ENCODE measurements around the gene AKT3. TPM values are rescaled to one million over a fixed set of nuclear protein-coding genes. Genes with fewer than 3 reads are reported as not detected.
"Not testable (repeated sequence)": the region's sequence is repeated elsewhere in the genome, so short reads cannot be mapped to it uniquely, and the experiment has no call there.

AKT3 gene
- polyA plus RNA-seq, 1 donor (not counting 4 experiments of a cell fraction or from before 2014, with no cell fraction given) = 2.9 TPM

GRCh38 chr1:243657793-243658192 lies 192.2 kb downstream of the AKT3 start:
- Histone ChIP-seq H3K79me2 (ENCODE audit: control insufficient read depth, insufficient read depth, low read length) (no peaks in the 10 kb centered on the region), H4K20me1 (ENCODE audit: control insufficient read depth, extremely low read depth, insufficient read depth, low read length) (no peaks in the 10 kb centered on the region), H3K36me3 (ENCODE audit: control insufficient read depth in 2 of 2, extremely low read depth in 1 of 2, insufficient read depth in 2 of 2, low read length in 2 of 2) (no peaks in the 10 kb centered on the region), H3K4me3 (ENCODE audit: control insufficient read depth in 2 of 3, extremely low read depth in 1 of 3, insufficient read depth in 2 of 3, low read depth in 1 of 3, low read length in 3 of 3) (no peak overlapping the region), H3K4me1 (ENCODE audit: control insufficient read depth, extremely low read depth, insufficient read depth, low read length) (no peaks in the 10 kb centered on the region), H3K9me1 (ENCODE audit: control insufficient read depth, extremely low read depth, insufficient read depth, low read length) (no peaks in the 10 kb centered on the region), H3K27me3 (ENCODE audit: control insufficient read depth, extremely low read depth, insufficient read depth, low read length) (no peaks in the 10 kb centered on the region), H3K27ac (ENCODE audit: control insufficient read depth, insufficient read depth, low read length) (no peak overlapping the region), H3K9me3 (ENCODE audit: control insufficient read depth, low read depth, low read length) (no peaks in the 10 kb centered on the region), H2AFZ (ENCODE audit: control insufficient read depth, low read length) (peak overlapping the region; percentile 5), H3K9ac (ENCODE audit: control insufficient read depth, extremely low read depth, insufficient read depth, low read length) (no peak overlapping the region), H3K4me2 (ENCODE audit: control insufficient read depth, extremely low read depth, insufficient read depth, low read depth, low read length) (no peak overlapping the region)
- no peak for FAIRE-seq
- dilution Hi-C loops (cut with MboI; ENCODE audit: extremely low pct_ligation_motif_present, low sequenced_read_pairs) = no loop called here
- TF ChIP-seq, protein P1, sequence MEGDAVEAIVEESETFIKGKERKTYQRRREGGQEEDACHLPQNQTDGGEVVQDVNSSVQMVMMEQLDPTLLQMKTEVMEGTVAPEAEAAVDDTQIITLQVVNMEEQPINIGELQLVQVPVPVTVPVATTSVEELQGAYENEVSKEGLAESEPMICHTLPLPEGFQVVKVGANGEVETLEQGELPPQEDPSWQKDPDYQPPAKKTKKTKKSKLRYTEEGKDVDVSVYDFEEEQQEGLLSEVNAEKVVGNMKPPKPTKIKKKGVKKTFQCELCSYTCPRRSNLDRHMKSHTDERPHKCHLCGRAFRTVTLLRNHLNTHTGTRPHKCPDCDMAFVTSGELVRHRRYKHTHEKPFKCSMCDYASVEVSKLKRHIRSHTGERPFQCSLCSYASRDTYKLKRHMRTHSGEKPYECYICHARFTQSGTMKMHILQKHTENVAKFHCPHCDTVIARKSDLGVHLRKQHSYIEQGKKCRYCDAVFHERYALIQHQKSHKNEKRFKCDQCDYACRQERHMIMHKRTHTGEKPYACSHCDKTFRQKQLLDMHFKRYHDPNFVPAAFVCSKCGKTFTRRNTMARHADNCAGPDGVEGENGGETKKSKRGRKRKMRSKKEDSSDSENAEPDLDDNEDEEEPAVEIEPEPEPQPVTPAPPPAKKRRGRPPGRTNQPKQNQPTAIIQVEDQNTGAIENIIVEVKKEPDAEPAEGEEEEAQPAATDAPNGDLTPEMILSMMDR (optimal IDR thresholded peaks at IDR 0.05 in 1 of 3, IDR thresholded peaks at IDR 0.05 in 1 of 3, conservative IDR thresholded peaks at IDR 0.05 in 1 of 3; ENCODE audit: extremely low read depth in 1 of 3, insufficient read depth in 2 of 3, low read length in 3 of 3) = no peak
- no peak for TF ChIP-seq EZH2 (IDR thresholded peaks at IDR 0.05; ENCODE audit: low read length)
- DNase-seq (ENCODE audit: low read depth, low spot score) = no peak

- H3K9me1 ChIP-seq (ENCODE audit: control insufficient read depth, extremely low read depth, insufficient read depth, low read length); H3K4me2 ChIP-seq (ENCODE audit: control insufficient read depth, extremely low read depth, insufficient read depth, low read depth, low read length); H4K20me1 ChIP-seq (ENCODE audit: control insufficient read depth, extremely low read depth, insufficient read depth, low read length); H2AFZ ChIP-seq (ENCODE audit: control insufficient read depth, low read length); H3K36me3 ChIP-seq (ENCODE audit: control insufficient read depth in 2 of 2, extremely low read depth in 1 of 2, insufficient read depth in 2 of 2, low read length in 2 of 2); H3K4me1 ChIP-seq (ENCODE audit: control insufficient read depth, extremely low read depth, insufficient read depth, low read length); H3K27ac ChIP-seq (ENCODE audit: control insufficient read depth, insufficient read depth, low read length); H3K4me3 ChIP-seq (ENCODE audit: control insufficient read depth in 2 of 3, extremely low read depth in 1 of 3, insufficient read depth in 2 of 3, low read depth in 1 of 3, low read length in 3 of 3); H3K9ac ChIP-seq (ENCODE audit: control insufficient read depth, extremely low read depth, insufficient read depth, low read length); H3K27me3 ChIP-seq (ENCODE audit: control insufficient read depth, extremely low read depth, insufficient read depth, low read length); H3K79me2 ChIP-seq (ENCODE audit: control insufficient read depth, insufficient read depth, low read length); dilution Hi-C loops (cut with MboI; ENCODE audit: extremely low pct_ligation_motif_present, low sequenced_read_pairs); H3K9me3 ChIP-seq (ENCODE audit: control insufficient read depth, low read depth, low read length); FAIRE-seq; DNase-seq (ENCODE audit: low read depth, low spot score): not testable (repeated sequence)
Measured at GRCh38 chr1:243649530-243649929, 200.5 kb downstream of the AKT3 start.

GRCh38 chr1:243646841-243647240 lies 203.2 kb downstream of the AKT3 start:
- DNase-seq (ENCODE audit: low read depth, low spot score) = no peak
- Histone ChIP-seq H3K4me3 (ENCODE audit: control insufficient read depth in 2 of 3, extremely low read depth in 1 of 3, insufficient read depth in 2 of 3, low read depth in 1 of 3, low read length in 3 of 3) (no peak overlapping the region), H3K79me2 (ENCODE audit: control insufficient read depth, insufficient read depth, low read length) (no peaks in the 10 kb centered on the region), H3K9me1 (ENCODE audit: control insufficient read depth, extremely low read depth, insufficient read depth, low read length) (no peaks in the 10 kb centered on the region), H3K27ac (ENCODE audit: control insufficient read depth, insufficient read depth, low read length) (no peak overlapping the region), H2AFZ (ENCODE audit: control insufficient read depth, low read length) (no peak overlapping the region), H3K9me3 (ENCODE audit: control insufficient read depth, low read depth, low read length) (no peaks in the 10 kb centered on the region), H3K9ac (ENCODE audit: control insufficient read depth, extremely low read depth, insufficient read depth, low read length) (no peak overlapping the region), H3K36me3 (ENCODE audit: control insufficient read depth in 2 of 2, extremely low read depth in 1 of 2, insufficient read depth in 2 of 2, low read length in 2 of 2) (no peaks in the 10 kb centered on the region), H3K4me2 (ENCODE audit: control insufficient read depth, extremely low read depth, insufficient read depth, low read depth, low read length) (no peak overlapping the region), H3K27me3 (ENCODE audit: control insufficient read depth, extremely low read depth, insufficient read depth, low read length) (no peaks in the 10 kb centered on the region), H3K4me1 (ENCODE audit: control insufficient read depth, extremely low read depth, insufficient read depth, low read length) (no peaks in the 10 kb centered on the region), H4K20me1 (ENCODE audit: control insufficient read depth, extremely low read depth, insufficient read depth, low read length) (no peaks in the 10 kb centered on the region)
- dilution Hi-C loops (cut with MboI; ENCODE audit: extremely low pct_ligation_motif_present, low sequenced_read_pairs) = no loop called here
- no peak for FAIRE-seq
- TF ChIP-seq, protein P1 (optimal IDR thresholded peaks at IDR 0.05 in 1 of 3, IDR thresholded peaks at IDR 0.05 in 1 of 3, conservative IDR thresholded peaks at IDR 0.05 in 1 of 3; ENCODE audit: extremely low read depth in 1 of 3, insufficient read depth in 2 of 3, low read length in 3 of 3) = no peak
- TF ChIP-seq EZH2 (IDR thresholded peaks at IDR 0.05; ENCODE audit: low read length) = no peak
